HepG2 (cell line): ENCODE measurements around the gene GPD1. TPM values are rescaled to one million over a fixed set of nuclear protein-coding genes. Genes with fewer than 3 reads are reported as not detected.

Experiments
- ATAC-seq: fragments of 200-7000 bp; cut with Tn5 transposase; 3 replicates; pipeline ENCODE4 v1.9.1; 2020; ENCODE audit warnings: mild to moderate bottlenecking, moderate library complexity
- BruUV-seq: library from RNA; stranded (reverse); fragments of 400-500 nt; replicated peaks from 2 replicates; lab custom pipeline; 2021; lab: Mats Ljungman, UMichigan
- CTCF ChIA-PET: fragments of 300-600 bp; formaldehyde crosslinking; extraction: SDS; loops from one replicate; lab custom pipeline; 2021; ENCODE audit warnings: low total read pairs, inconsistent platforms, low intra/inter-chr PET ratio; lab: Yijun Ruan, JAX
- POLR2A ChIA-PET: fragments of 350-600 bp; sonication (Branson Sonifier 250); formaldehyde crosslinking; loops from one replicate; lab custom pipeline; 2020; ENCODE audit warnings: antibody characterized with exemption, inconsistent platforms; lab: Yijun Ruan, JAX
- DNase-seq: peaks from one replicate; pipeline ENCODE4 v3.0.0-alpha.2; 2015; ENCODE audit warnings: low spot score
- FAIRE-seq: peaks from 3 replicates; lab custom pipeline; 2011; peaks lifted over from hg19 to GRCh38; lab: Jason Lieb, UNC
- H2AFZ ChIP-seq: one replicate; pipeline ENCODE4 v1.6.1; 2011; ENCODE audit warnings: low read length, inconsistent platforms
- H3K27ac ChIP-seq: fragments of 300-600 bp; 3 replicates; pipeline ENCODE4 v1.8.0; 2011; ENCODE audit warnings: mixed run types, mild to moderate bottlenecking, mixed read lengths, low read length, inconsistent platforms; ENCODE audit not compliant: insufficient read depth; ENCODE audit errors: extremely low read length
- H3K27me3 ChIP-seq, 2 experiments: fragments of 200-600 bp in 1 of 2; 2 replicates in 1 of 2; 3 replicates in 1 of 2; pipeline versions ENCODE4 v1.6.0 to v1.8.0; 2011; ENCODE audit warnings: low read length in 2 of 2, mild to moderate bottlenecking in 2 of 2, moderate library complexity in 2 of 2, inconsistent platforms in 1 of 2; ENCODE audit not compliant: insufficient read depth in 2 of 2, control insufficient read depth in 1 of 2
- H3K36me3 ChIP-seq, 2 experiments: fragments of 200-600 bp in 1 of 2; replicated peaks in 1 of 2; 2 replicates in 1 of 2; 3 replicates in 1 of 2; pipeline versions ENCODE4 v1.5.1 to v1.8.0; 2011; ENCODE audit warnings: low read length in 2 of 2, inconsistent platforms in 1 of 2; ENCODE audit not compliant: insufficient read depth in 2 of 2, control insufficient read depth in 1 of 2
- H3K4me1 ChIP-seq: 2 replicates; pipeline ENCODE4 v1.5.1; 2012; ENCODE audit warnings: low read length, inconsistent platforms; ENCODE audit not compliant: insufficient read depth
- H3K4me2 ChIP-seq: 2 replicates; pipeline ENCODE4 v1.6.0; 2011; ENCODE audit warnings: low read depth, low read length, inconsistent platforms
- H3K4me3 ChIP-seq, 3 experiments: fragments of 200-600 bp in 1 of 3; sonication (generic), shearing (Covaris generic) in 1 of 3; replicated peaks in 1 of 3; 2 replicates each; pipeline ENCODE4 v1.5.1; 2011 to 2016; ENCODE audit warnings: low read length in 3 of 3, inconsistent platforms in 2 of 3, low read depth in 2 of 3, mild to moderate bottlenecking in 2 of 3, control low read depth in 1 of 3, mixed read lengths in 1 of 3; ENCODE audit not compliant: insufficient read depth in 1 of 3
- H3K79me2 ChIP-seq: one replicate; pipeline ENCODE4 v1.6.1; 2011; ENCODE audit warnings: low read length, inconsistent platforms; ENCODE audit not compliant: insufficient read depth
- H3K9ac ChIP-seq: 2 replicates; pipeline ENCODE4 v1.6.0; 2011; ENCODE audit warnings: mild to moderate bottlenecking, low read depth, low read length, inconsistent platforms; ENCODE audit not compliant: insufficient read depth
- H3K9me3 ChIP-seq: 2 replicates; pipeline ENCODE4 v1.5.1; 2012; ENCODE audit warnings: mild to moderate bottlenecking, low read length
- H4K20me1 ChIP-seq: 2 replicates; pipeline ENCODE4 v1.6.0; 2011; ENCODE audit warnings: inconsistent platforms, mild to moderate bottlenecking, low read length, moderate library complexity; ENCODE audit not compliant: insufficient read depth
- CSRNP1 ChIP-seq: sonication (generic); formaldehyde crosslinking; IDR thresholded peaks from 2 replicates; pipeline ENCODE4 v1.8.1; 2023; ENCODE audit warnings: mild to moderate bottlenecking, missing genetic modification reagents
- HNRNPL ChIP-seq: fragments of 200-400 bp; formaldehyde crosslinking; IDR thresholded peaks from 2 replicates; pipeline ENCODE4 v1.6.1; 2017; ENCODE audit warnings: mild to moderate bottlenecking, low read depth, low read length
- RBM39 ChIP-seq: fragments of 200-400 bp; formaldehyde crosslinking; IDR thresholded peaks from one replicate; pipeline ENCODE4 v1.6.1; 2018; ENCODE audit warnings: antibody characterized with exemption, mild to moderate bottlenecking, low read depth, low read length; ENCODE audit not compliant: poor library complexity, severe bottlenecking
- RFX5 ChIP-seq: IDR thresholded peaks from 2 replicates; pipeline ENCODE4 v1.6.1; 2011; ENCODE audit warnings: low read depth, low read length, improper control_type of control experiment
- THAP8 ChIP-seq: sonication (generic); formaldehyde crosslinking; IDR thresholded peaks from 2 replicates; pipeline ENCODE4 v1.5.1; 2020; ENCODE audit warnings: missing genetic modification reagents, mild to moderate bottlenecking, borderline replicate concordance
- ZNF160 ChIP-seq: sonication (generic); formaldehyde crosslinking; IDR thresholded peaks from 2 replicates; pipeline ENCODE4 v1.8.0; 2022; ENCODE audit warnings: mild to moderate bottlenecking, inconsistent platforms, missing genetic modification reagents
- ZNF512 ChIP-seq: sonication (generic); formaldehyde crosslinking; IDR thresholded peaks from 2 replicates; pipeline ENCODE4 v1.4.0; 2020; ENCODE audit warnings: mild to moderate bottlenecking, missing genetic modification reagents
- WGBS: methylation state at CpG from one replicate; pipeline ENCODE4 v1.1.6; 2017; ENCODE audit warnings: low lambda C conversion rate; 5-methylcytosine and 5-hydroxymethylcytosine counted together
- in situ Hi-C: cut with HindIII; loops from 2 replicates; pipeline ENCODE4 v1.10.0; 2017; ENCODE audit warnings: low pct_unique_long_range_greater_than_20kb; ENCODE audit not compliant: extremely low pct_ligation_motif_present
- intact Hi-C: fragments of 100-400 bp; cut with micrococcal nuclease; formaldehyde crosslinking; loops from one replicate; pipeline ENCODE4 v1.10.0; 2022; ENCODE audit not compliant: unreplicated experiment
- polyA plus RNA-seq, 8 experiments: library from polyadenylated mRNA; depleted of rRNA in 3 of 8; stranded (reverse) in 7 of 8; unstranded in 1 of 8; fragments of >200 nt; fragmentation: Illumina TruSeq in 4 of 8; extraction: Trizol in 4 of 8; gene quantifications; 2 replicates each; pipeline versions ENCODE4 v1.2.1 to v1.2.3, GENCODE V29; 2011 to 2016; ENCODE audit warnings: low read depth in 4 of 8, missing spikeins in 1 of 8, mixed read lengths in 1 of 8; ENCODE audit not compliant: insufficient read depth in 1 of 8
- total RNA-seq, 5 experiments: library from RNA; depleted of rRNA; stranded (reverse); fragments of >200 nt; fragmentation: Illumina TruSeq; extraction: Trizol; gene quantifications; 2 replicates each; pipeline ENCODE4 v1.2.3, GENCODE V29; 2016; ENCODE audit warnings: low read depth in 1 of 5

GPD1 gene
- total and polyA plus RNA-seq, 2 of the 13 experiments (the other 11 are each of a cell fraction or from before 2014, with no cell fraction given) = 3.7 to 30.6 TPM

- CTCF ChIA-PET = no interaction called here
- POLR2A ChIA-PET = no interaction called here
- no peak overlapping the region for H3K9ac ChIP-seq
These were observed 30.6 kb upstream of the GPD1 start for GRCh38 chr12:50073206-50073605.

GRCh38 chr12:50073712-50074111 lies 30.1 kb upstream of the GPD1 start:
- Histone ChIP-seq H3K4me2 (peak overlapping the region; percentile 34; the same call in 1 of the 2 replicates), H3K9ac (no peak overlapping the region), H2AFZ (no peak overlapping the region), H3K27ac (no peak overlapping the region), H3K9me3 (no peaks in the 10 kb centered on the region), H3K4me1 (peaks cover 42% of the 10 kb centered on the region), H3K27me3 (peaks cover 1 to 7% of the 10 kb centered on the region in 2 experiments; a peak in 3 of 5 replicates), H3K79me2 (no peaks in the 10 kb centered on the region), H3K36me3 (no peaks in the 10 kb centered on the region), H3K4me3 (no peak overlapping the region), H4K20me1 (no peaks in the 10 kb centered on the region)
- in situ Hi-C loops (loop anchor here (5.0 kb wide), 1 partner anchor 104 kb away; no protein-coding TSS in a partner anchor), intact Hi-C loops (loop anchor here (2.0 kb wide), 1 partner anchor 93 kb away; the partner anchor contains the start of gene CERS5)
- FAIRE-seq (no peak), DNase-seq (no peak), ATAC-seq (no peak)
- POLR2A ChIA-PET = interaction anchor here (0.6 to 3.5 kb wide), 3 partner anchors 9 to 112 kb away, joined by 3 to 21 read pairs (median 4); partner anchors contain the start of gene COX14
- 68% methylated on average over 5 of the region's 10 CpGs for WGBS
- TF ChIP-seq CSRNP1 (no peak), THAP8 (CRISPR knock-in tag) (no peak), RBM39 (no peak), ZNF160 (CRISPR knock-in tag) (no peak), HNRNPL (0 out of 2 replicates have a peak, but pooled peaks have one; percentile 23), RFX5 (no peak)
- CTCF ChIA-PET = no interaction called here
- no TSS peak for BruUV-seq

More at GRCh38 chr12:50073206-50073605, 30.6 kb upstream of the GPD1 start:
- no peak for TF ChIP-seq ZNF512 (CRISPR knock-in tag)
- TF ChIP-seq, all 625 proteins: peak for 0
- H3K27ac ChIP-seq = no peak overlapping the region
- peaks cover 42% of the 10 kb centered on the region for H3K4me1 ChIP-seq
- in situ Hi-C loops = loop anchor here (5.0 kb wide), 1 partner anchor 104 kb away; no protein-coding TSS in a partner anchor
- no peak for FAIRE-seq
- H2AFZ ChIP-seq = no peak overlapping the region
- H3K36me3 ChIP-seq = no peaks in the 10 kb centered on the region
- H3K9me3 ChIP-seq = no peaks in the 10 kb centered on the region
- no TSS peak for BruUV-seq
- no peak for DNase-seq
- ATAC-seq = no peak
- WGBS = 75% methylated on average over 2 of the region's 7 CpGs
- H3K27me3 ChIP-seq = peaks cover 1 to 7% of the 10 kb centered on the region in 2 experiments; a peak in 3 of 5 replicates
- H3K79me2 ChIP-seq = no peaks in the 10 kb centered on the region
- no peak overlapping the region for H3K4me2 ChIP-seq
- no peaks in the 10 kb centered on the region for H4K20me1 ChIP-seq
- intact Hi-C loops = no loop called here
- H3K4me3 ChIP-seq = no peak overlapping the region
